Right lobe of liver (tissue), 6 donors: ENCODE results near the gene SHANK2. TPM values are rescaled to one million over a fixed set of nuclear protein-coding genes. Genes with fewer than 3 reads are reported as not detected.
A peak's percentile ranks its signal among the peaks of the same experiment; 100 is the strongest.

Experiments used
- ATAC-seq, 4 donors: fragments of 200-7000 bp; cut with Tn5 transposase; one replicate each; pipeline ENCODE4 v1.9.1; 2020; ENCODE audit warnings: mild to moderate bottlenecking in 4 of 4, moderate library complexity in 4 of 4
- DNase-seq, 3 donors: peaks; one replicate each; pipeline ENCODE4 v3.0.0-alpha.2; 2020
- H3K27ac ChIP-seq, 3 donors: fragments of 200-600 bp; one replicate each; pipeline ENCODE4 v1.8.0; 2022
- H3K27me3 ChIP-seq, 2 donors: fragments of 200-600 bp; one replicate each; pipeline ENCODE4 v1.8.0; 2022
- H3K36me3 ChIP-seq, 4 donors: fragments of 200-600 bp; sonication (generic) in 1 of 4; one replicate each; pipeline versions ENCODE4 v1.5.1 to v1.8.0; 2017 to 2022; ENCODE audit warnings: control low read depth in 1 of 4
- H3K4me1 ChIP-seq, 4 donors: fragments of 200-600 bp; sonication (generic) in 1 of 4; one replicate each; pipeline versions ENCODE4 v1.5.1 to v1.8.0; 2017 to 2022; ENCODE audit warnings: control low read depth in 1 of 4
- H3K4me3 ChIP-seq, 3 donors: fragments of 200-600 bp; one replicate each; pipeline ENCODE4 v1.8.0; 2022
- H3K9me3 ChIP-seq, 4 donors: fragments of 200-600 bp; sonication (generic) in 1 of 4; one replicate each; pipeline versions ENCODE4 v1.5.1 to v1.8.0; 2017 to 2022; ENCODE audit warnings: control low read depth in 1 of 4
- POLR2A ChIP-seq: fragments of 450-650 bp; IDR thresholded peaks from one replicate; pipeline ENCODE4 v1.6.1; 2017; ENCODE audit warnings: antibody characterized with exemption, mild to moderate bottlenecking
- WGBS: methylation state at CpG from one replicate; pipeline ENCODE4 v1.1.6; 2018; ENCODE audit warnings: low coverage, low lambda C conversion rate; ENCODE audit not compliant: insufficient coverage; ENCODE audit errors: missing lambda C conversion rate; 5-methylcytosine and 5-hydroxymethylcytosine counted together
- intact Hi-C, 2 donors: fragments of 100-400 bp; cut with DNase I; formaldehyde crosslinking; loops; one replicate each; pipeline versions ENCODE4 v1.11.2 to v1.14.1; 2022
- total RNA-seq, 6 experiments: library from RNA; depleted of rRNA in 2 of 6; stranded (reverse); fragments of >200 nt in 2 of 6; fragmentation: NEBNext Ultra II Directional in 3 of 6; extraction: Animal tissue kit (Norgen Biotek cat#: 25700) in 3 of 6; gene quantifications; one replicate each; pipeline versions ENCODE4 v1.1.0 to v1.2.4, GENCODE V29; 2016 to 2023
- TF ChIP-seq, protein P1 (sequence below), 4 donors: fragments of 200-600 bp in 3 of 4; fragments of 450-650 bp in 1 of 4; IDR thresholded peaks; one replicate each; pipeline versions ENCODE4 v1.5.1 to v1.8.0; 2016 to 2022; ENCODE audit warnings: antibody characterized with exemption in 4 of 4, mild to moderate bottlenecking in 2 of 4
- donor health status: DM: no; HTN: yes; CAD: no.
- donor health status: DM: no; HTN: no; CAD: no.
- donor health status: DM: no; HTN: no; CAD: no.
- donor health status: DM: no; HTN: yes; CAD: no.
- donor health status: DM: no; HTN: yes; CAD: no.

Gene SHANK2
- total RNA-seq, 6 experiments from 2014 or later = 21.9 to 50.3 (median 30.9) TPM

DNA sequence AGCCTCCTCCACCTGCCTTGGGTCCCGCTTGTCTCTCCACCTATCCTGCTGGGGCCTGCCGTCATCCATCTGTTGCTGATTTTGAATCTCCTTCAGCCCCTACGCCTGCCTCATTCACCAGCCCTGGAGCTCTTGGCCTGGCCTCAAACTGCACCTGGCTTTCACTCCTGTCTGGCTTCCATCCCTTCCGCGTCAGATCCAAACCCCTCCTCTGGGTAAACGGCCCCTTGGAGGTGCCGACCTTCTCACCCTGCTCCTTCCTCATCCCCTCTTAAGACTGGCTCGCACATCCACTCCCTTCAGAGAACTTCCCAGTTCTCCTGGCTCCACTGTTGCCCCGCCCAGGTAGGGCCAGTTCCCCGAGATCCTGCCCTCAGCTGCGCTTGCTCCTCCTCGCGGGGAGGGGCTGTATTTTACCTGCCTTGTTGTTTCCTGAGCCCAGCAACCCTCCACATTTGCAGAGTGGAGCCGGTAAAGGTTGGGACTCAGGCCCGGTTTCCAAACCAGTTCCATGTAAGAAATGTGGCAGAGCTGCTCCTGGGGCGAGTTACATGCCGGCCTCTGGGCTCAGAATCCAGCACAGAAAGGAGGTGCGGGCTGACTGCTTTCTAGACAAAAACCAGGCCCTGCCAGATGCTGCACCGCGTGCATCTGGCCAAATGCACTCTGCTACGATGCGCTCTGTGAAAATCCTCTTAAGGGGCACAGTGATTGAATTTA lies 13.9 kb upstream of the SHANK2 start:
- Histone ChIP-seq H3K4me3 (no peak overlapping the region), H3K27me3 (no peaks in the 10 kb centered on the region), H3K9me3 (no peaks in the 10 kb centered on the region), H3K4me1 (peaks cover 0 to 8% (median 2%) of the 10 kb centered on the region in 4 donors), H3K36me3 (no peaks in the 10 kb centered on the region), H3K27ac (no peak overlapping the region)
- peak in 1 of 3 donors; percentile 29 for DNase-seq
- no peak for TF ChIP-seq POLR2A
- TF ChIP-seq, protein P1, sequence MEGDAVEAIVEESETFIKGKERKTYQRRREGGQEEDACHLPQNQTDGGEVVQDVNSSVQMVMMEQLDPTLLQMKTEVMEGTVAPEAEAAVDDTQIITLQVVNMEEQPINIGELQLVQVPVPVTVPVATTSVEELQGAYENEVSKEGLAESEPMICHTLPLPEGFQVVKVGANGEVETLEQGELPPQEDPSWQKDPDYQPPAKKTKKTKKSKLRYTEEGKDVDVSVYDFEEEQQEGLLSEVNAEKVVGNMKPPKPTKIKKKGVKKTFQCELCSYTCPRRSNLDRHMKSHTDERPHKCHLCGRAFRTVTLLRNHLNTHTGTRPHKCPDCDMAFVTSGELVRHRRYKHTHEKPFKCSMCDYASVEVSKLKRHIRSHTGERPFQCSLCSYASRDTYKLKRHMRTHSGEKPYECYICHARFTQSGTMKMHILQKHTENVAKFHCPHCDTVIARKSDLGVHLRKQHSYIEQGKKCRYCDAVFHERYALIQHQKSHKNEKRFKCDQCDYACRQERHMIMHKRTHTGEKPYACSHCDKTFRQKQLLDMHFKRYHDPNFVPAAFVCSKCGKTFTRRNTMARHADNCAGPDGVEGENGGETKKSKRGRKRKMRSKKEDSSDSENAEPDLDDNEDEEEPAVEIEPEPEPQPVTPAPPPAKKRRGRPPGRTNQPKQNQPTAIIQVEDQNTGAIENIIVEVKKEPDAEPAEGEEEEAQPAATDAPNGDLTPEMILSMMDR (IDR thresholded peaks at IDR 0.05) = no peak
- intact Hi-C loops = no loop called here
- no peak for ATAC-seq
- 51% methylated on average over 9 of the region's 22 CpGs for WGBS

DNA sequence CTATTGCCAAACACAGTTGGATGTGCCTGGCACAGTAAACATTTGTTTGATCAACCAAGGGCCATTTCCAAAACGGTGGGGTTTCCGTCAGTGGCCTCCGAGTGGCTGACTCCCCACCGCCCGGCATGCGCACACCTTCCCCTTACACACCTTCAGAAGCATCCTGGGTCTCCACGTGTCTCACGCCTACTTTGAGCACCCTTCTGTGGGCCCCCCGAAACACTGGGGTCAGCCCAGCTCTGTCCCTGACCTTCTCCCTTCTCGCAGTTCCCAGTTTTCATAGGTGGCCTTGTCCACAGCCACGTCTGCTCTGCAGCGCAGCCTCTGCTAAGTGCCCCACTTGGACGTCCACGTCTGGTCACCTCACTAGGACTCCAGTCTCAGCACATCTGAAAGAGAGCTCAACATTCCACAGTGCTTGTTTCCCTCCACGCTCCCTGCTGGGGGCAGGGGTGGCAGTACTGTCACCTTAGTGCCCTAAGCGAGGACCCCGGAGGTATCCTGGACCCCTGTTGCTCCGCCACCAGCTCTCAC lies 13.2 kb upstream of the SHANK2 start:
- WGBS = 63% methylated on average over 8 of the region's 18 CpGs
- no peak overlapping the region for H3K27ac ChIP-seq
- no peaks in the 10 kb centered on the region for H3K36me3 ChIP-seq
- DNase-seq = no peak
- peak in 2 of 4 donors; percentile 7 to 29 for ATAC-seq
- H3K4me1 ChIP-seq = peaks cover 0 to 8% (median 2%) of the 10 kb centered on the region in 4 donors
- no peaks in the 10 kb centered on the region for H3K27me3 ChIP-seq
- no peaks in the 10 kb centered on the region for H3K9me3 ChIP-seq
- TF ChIP-seq POLR2A = no peak
- TF ChIP-seq, protein P1 (IDR thresholded peaks at IDR 0.05) = no peak
- no peak overlapping the region for H3K4me3 ChIP-seq
- intact Hi-C loops = no loop called here

DNA sequence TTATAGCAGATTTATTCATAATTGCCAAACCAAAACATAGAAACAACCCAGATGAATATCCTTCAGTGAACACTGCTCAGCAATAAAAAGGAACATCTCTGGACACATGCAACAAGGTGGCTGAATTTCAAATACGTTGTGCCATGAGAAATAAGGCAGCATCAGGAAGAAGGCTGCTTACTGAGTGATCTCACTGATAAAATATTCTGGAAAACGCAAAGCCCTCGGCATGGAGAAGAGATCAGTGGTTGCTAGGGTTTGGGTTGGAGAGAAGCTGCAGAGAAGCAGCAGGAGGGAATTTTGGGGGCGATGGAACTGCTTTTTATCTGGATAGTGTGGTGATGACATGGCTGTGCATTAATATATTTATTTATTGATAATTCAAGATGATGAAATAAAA lies 11.0 kb upstream of the SHANK2 start:
- Histone ChIP-seq H3K36me3 (no peaks in the 10 kb centered on the region), H3K4me1 (no peaks in the 10 kb centered on the region), H3K9me3 (no peaks in the 10 kb centered on the region), H3K27ac (no peak overlapping the region), H3K4me3 (no peak overlapping the region), H3K27me3 (no peaks in the 10 kb centered on the region)
- ATAC-seq (no peak), DNase-seq (no peak)
- intact Hi-C loops = no loop called here
- TF ChIP-seq, protein P1 (IDR thresholded peaks at IDR 0.05) = no peak
- no peak for TF ChIP-seq POLR2A
- 60% methylated on average over 4 of the region's 4 CpGs for WGBS

DNA sequence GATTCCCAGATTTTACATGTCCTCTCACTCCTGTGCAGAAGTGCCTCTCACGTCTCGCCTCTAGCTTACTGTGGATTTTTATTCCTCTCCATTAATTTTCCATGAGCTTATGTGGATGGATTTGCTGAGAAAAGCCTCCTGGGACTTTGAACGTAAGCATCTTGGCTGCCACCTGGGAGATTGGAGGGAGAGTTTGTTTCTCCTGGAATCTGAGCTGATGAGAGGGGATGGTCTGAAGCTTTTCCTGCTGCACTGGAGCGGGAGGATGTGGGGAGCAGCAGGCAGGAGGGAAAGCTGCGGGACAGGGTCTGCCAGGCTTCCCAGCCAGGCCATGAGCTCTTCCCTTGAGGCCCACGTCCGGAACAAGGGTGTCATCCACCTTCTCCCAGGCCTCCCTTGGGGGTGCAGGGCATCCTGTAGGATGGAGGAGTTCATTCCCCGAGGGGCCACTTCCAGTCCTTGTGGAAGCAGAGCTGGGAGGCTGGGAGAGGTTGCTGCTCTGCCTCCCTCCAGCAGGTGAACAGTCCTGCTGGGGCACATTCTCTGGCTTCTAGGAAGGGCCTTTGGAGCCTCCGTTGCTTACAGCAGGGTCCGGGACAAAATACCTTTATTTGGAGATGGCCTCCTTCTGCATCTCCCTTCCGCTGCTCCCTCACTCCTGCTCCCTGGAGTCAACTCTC lies 3.6 kb upstream of the SHANK2 start:
- no peaks in the 10 kb centered on the region for H3K27me3 ChIP-seq
- no peak overlapping the region for H3K27ac ChIP-seq
- no peaks in the 10 kb centered on the region for H3K9me3 ChIP-seq
- H3K36me3 ChIP-seq = no peaks in the 10 kb centered on the region
- TF ChIP-seq, protein P1 (IDR thresholded peaks at IDR 0.05) = no peak
- no peak for TF ChIP-seq POLR2A
- no peak overlapping the region for H3K4me3 ChIP-seq
- WGBS = 66% methylated on average over 4 of the region's 11 CpGs
- DNase-seq = no peak
- ATAC-seq = no peak
- peaks cover 0 to 7% (median 2%) of the 10 kb centered on the region in 4 donors for H3K4me1 ChIP-seq
- intact Hi-C loops = no loop called here
